NB4 (cell line): Measurements from ENCODE around the gene UBR2.

ENCODE experiments used
- DNase-seq: peaks from one replicate; pipeline ENCODE4 v3.0.0; 2010; ENCODE audit warnings: low read depth
- H3K4me3 ChIP-seq: one replicate; pipeline ENCODE4 v1.5.1; 2011; ENCODE audit warnings: mild to moderate bottlenecking, low read depth, low read length, moderate library complexity
- MAX ChIP-seq: IDR thresholded peaks from 2 replicates; pipeline ENCODE4 v1.6.1; 2011; ENCODE audit warnings: low read depth, low read length
- MYC ChIP-seq: IDR thresholded peaks from 2 replicates; pipeline ENCODE4 v1.6.1; 2011; ENCODE audit warnings: low read depth, low read length
- POLR2A ChIP-seq: IDR thresholded peaks from 2 replicates; pipeline ENCODE4 v1.6.1; 2011; ENCODE audit warnings: mild to moderate bottlenecking; ENCODE audit not compliant: insufficient read length; ENCODE audit errors: extremely low read depth
- TF ChIP-seq, protein P1 (sequence below): IDR thresholded peaks from one replicate; pipeline ENCODE4 v1.5.1; 2012; ENCODE audit warnings: low read depth, low read length

UBR2 gene

DNA sequence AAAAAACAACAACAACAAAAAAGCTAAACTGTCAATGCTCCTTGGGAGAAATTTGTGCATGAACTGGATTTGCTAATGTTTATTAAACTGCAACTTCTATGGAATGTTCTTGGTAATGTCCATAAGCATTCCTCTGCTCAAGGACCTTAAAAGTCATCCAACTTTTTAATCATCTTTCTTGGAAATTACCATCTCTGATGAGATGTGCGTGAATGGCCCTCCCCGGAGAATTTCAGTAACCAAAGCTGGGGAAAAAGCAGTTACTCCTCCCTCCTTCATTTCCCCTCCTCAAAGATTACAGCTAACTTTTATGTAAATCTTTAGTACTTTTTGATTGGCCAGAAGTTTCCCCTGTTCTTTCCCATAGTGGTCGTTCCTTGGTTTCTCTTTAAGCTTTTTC is 176.9 kb downstream of the UBR2 start:
- no peak for DNase-seq
- TF ChIP-seq MAX, result no peak
- TF ChIP-seq, protein P1, sequence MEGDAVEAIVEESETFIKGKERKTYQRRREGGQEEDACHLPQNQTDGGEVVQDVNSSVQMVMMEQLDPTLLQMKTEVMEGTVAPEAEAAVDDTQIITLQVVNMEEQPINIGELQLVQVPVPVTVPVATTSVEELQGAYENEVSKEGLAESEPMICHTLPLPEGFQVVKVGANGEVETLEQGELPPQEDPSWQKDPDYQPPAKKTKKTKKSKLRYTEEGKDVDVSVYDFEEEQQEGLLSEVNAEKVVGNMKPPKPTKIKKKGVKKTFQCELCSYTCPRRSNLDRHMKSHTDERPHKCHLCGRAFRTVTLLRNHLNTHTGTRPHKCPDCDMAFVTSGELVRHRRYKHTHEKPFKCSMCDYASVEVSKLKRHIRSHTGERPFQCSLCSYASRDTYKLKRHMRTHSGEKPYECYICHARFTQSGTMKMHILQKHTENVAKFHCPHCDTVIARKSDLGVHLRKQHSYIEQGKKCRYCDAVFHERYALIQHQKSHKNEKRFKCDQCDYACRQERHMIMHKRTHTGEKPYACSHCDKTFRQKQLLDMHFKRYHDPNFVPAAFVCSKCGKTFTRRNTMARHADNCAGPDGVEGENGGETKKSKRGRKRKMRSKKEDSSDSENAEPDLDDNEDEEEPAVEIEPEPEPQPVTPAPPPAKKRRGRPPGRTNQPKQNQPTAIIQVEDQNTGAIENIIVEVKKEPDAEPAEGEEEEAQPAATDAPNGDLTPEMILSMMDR, result no peak
- TF ChIP-seq POLR2A, result no peak
- no peak for TF ChIP-seq MYC
- H3K4me3 ChIP-seq, result no peak overlapping the region

- TF ChIP-seq, protein P1, result no peak
- TF ChIP-seq MYC (no peak), MAX (no peak), POLR2A (no peak)
- no peak overlapping the region for H3K4me3 ChIP-seq
- peak; percentile 27 for DNase-seq
Observed at GRCh38 chr6:42742116-42742894, 178.5 kb downstream of the UBR2 start.
